Activated T-cell treated with anti-CD3 and anti-CD28 coated beads, Interleukin-2, amount 50 U/mL, for 4 hours (primary cell): ENCODE data around the gene RTN4IP1. TPM values are rescaled to one million over a fixed set of nuclear protein-coding genes. Genes with fewer than 3 reads are reported as not detected.
"Not testable (repeated sequence)": the region's sequence is repeated elsewhere in the genome, so short reads cannot be mapped to it uniquely, and the experiment has no call there.

Experiments
- ATAC-seq, 2 donors: fragments of 200-7000 bp; cut with Tn5 transposase; one replicate each; pipeline ENCODE4 v1.10.0; 2021
- DNase-seq: peaks from one replicate; pipeline ENCODE4 v3.0.0-alpha.2; 2020
- H3K27me3 Mint-ChIP-seq: one replicate; pipeline ENCODE4 v1.8.0; 2021; ENCODE audit warnings: low read depth, mixed read lengths
- H3K36me3 Mint-ChIP-seq: one replicate; pipeline ENCODE4 v1.8.0; 2022; ENCODE audit warnings: mixed read lengths; ENCODE audit not compliant: insufficient read depth
- H3K4me1 Mint-ChIP-seq: one replicate; pipeline ENCODE4 v1.8.0; 2021; ENCODE audit warnings: low read depth, mixed read lengths
- H3K4me3 Mint-ChIP-seq: one replicate; pipeline ENCODE4 v1.8.0; 2021; ENCODE audit warnings: mild to moderate bottlenecking, moderate library complexity, mixed read lengths
- H3K9me3 Mint-ChIP-seq: one replicate; pipeline ENCODE4 v1.8.0; 2021; ENCODE audit warnings: mixed read lengths
- total RNA-seq, 3 donors: library from RNA; stranded (reverse); gene quantifications; one replicate each; pipeline ENCODE4 v1.2.1, GENCODE V29; 2021

Gene RTN4IP1
- total RNA-seq, 3 donors from 2014 or later = 8.4 to 8.6 (median 8.5) TPM

DNA sequence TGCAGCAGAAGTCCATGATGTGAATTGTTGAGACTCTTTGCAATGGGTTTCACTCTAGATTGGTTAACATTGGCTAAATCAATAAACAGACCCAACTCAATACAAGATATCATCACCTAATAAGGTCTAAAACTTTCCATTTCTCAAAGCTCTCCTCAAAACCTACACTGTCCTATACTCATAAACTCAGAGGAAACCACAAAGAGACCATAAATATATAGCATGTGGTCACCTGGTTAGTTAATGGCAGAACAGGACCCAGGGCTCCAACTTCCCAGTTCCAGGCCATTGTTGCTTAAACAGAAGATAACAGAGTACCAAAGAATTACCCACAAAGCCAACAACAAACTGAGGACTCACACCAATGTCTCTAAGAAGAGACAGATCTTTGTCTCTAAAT, 12.0 kb downstream of the RTN4IP1 start:
- DNase-seq (no peak), ATAC-seq (no peak)
- peaks cover 27% of the 10 kb centered on the region for H3K36me3 Mint-ChIP-seq
- H3K9me3 Mint-ChIP-seq = no peaks in the 10 kb centered on the region
- H3K4me3 Mint-ChIP-seq = no peak overlapping the region
- H3K27me3 Mint-ChIP-seq = no peaks in the 10 kb centered on the region
- H3K4me1 Mint-ChIP-seq = peaks cover 17% of the 10 kb centered on the region

DNA sequence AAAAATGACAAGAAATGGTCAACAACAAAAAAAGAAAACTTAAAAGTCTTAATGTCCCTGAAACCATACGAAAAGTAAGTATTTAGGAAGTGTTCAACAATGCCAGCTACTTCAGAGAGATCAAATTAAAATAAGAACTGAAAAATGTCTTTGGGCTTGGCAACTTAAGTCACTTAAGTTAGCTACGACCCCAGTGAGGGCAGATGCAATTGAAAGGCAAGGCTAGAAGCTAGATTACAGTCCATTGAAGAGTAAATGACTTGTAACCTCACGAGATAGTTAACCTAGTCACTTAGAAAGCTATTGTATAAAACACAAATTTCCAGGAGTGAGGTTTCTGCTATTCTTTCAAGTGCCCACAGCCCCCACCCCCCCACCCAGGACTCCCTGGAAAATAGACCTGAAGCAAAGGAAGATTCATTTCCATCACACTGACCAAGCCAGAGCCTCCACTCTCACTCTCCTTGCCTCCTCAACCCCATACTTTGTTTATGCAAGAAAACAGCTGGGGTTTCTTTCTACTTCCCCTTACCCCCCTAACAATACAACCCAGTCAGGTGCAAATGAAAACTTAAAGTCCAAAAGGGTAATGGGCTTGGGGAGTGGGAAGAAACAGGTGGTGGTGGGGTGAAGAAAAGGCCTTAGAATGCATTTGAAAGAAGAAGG, 14.6 kb downstream of the RTN4IP1 start:
- Mint-ChIP-seq H3K4me1 (peaks cover 17% of the 10 kb centered on the region), H3K4me3 (no peak overlapping the region), H3K27me3 (no peaks in the 10 kb centered on the region), H3K36me3 (peaks cover 23% of the 10 kb centered on the region), H3K9me3 (no peaks in the 10 kb centered on the region)
- DNase-seq (no peak), ATAC-seq (no peak)

DNA sequence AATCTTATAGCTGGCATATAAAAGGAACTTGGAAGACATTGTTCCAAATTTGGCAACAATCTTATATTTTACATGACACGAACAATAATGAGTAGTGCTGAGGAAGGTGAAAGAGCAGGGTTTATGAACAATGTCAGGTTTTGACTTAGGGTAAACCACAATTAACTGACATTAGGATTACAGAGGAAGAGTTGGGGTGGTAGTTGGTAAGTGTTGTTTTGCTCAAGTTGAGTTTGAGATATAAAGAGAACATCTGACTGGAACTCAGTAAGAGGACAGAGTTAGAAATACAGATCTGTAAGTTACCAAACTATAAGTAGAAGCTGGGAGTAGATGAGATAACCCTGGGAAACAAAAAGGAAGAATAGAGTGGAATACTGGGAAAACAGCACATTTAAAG, 15.1 kb downstream of the RTN4IP1 start:
- Mint-ChIP-seq H3K4me1 (peaks cover 18% of the 10 kb centered on the region), H3K9me3 (no peaks in the 10 kb centered on the region), H3K27me3 (no peaks in the 10 kb centered on the region), H3K36me3 (peaks cover 25% of the 10 kb centered on the region), H3K4me3 (no peak overlapping the region)
- DNase-seq = no peak
- no peak for ATAC-seq

DNA sequence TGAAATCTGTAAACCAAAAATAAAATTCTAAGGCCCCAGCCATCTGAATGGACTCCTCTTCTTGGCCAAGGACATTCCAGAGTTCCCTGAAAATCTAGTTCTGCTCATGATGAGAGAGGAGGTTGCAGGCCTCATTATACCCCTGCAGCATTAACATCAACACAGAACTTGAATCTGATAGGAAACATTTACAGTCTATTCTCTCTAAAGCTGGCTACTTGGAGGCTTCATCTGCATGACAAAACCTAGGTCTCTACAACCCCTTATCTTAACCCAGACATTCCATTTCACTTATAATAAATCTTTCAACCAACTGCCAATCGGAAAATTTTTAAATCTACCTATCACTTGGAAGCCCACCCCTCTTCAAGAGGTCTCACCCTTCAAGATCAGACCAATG, 15.7 kb downstream of the RTN4IP1 start:
- DNase-seq (no peak), ATAC-seq (no peak)
- no peaks in the 10 kb centered on the region for H3K9me3 Mint-ChIP-seq
- peaks cover 18% of the 10 kb centered on the region for H3K4me1 Mint-ChIP-seq
- no peaks in the 10 kb centered on the region for H3K27me3 Mint-ChIP-seq
- peaks cover 25% of the 10 kb centered on the region for H3K36me3 Mint-ChIP-seq
- no peak overlapping the region for H3K4me3 Mint-ChIP-seq

DNA sequence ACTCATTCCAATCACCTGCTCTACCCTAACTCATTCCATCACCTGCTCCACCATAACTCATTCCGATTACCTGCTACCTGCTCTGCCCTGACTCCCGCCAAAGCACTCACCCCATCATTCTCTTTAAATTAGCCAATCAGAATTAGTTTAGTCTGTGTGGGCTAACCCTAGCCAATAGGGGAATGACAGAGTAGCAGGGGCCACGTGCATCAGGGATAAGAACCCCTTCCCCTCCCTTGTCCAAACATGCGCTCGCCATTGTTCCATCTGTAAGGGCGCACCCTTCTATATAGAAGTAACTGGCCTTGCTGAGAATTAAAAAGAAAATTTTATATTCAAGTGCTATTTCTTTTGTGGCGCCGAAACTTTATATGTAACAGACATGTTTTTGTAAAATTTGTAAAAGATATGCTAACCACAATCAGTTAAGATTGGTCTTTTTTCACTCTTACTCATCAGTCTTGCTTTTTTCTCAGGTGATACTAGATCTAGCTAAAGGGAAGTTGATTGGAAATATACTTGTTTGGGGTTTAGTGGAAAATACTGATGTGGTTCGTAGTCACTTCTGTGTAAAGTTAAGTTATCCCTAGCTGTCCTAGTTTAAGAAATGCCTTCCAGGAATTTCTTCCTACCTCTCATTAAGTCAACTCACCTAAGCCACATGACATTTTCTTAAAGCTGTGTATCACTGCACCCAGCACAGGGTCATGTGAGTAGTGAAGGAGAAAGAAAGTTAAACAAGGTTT, 16.5 kb downstream of the RTN4IP1 start:
- H3K36me3 Mint-ChIP-seq = peaks cover 21% of the 10 kb centered on the region
- DNase-seq (no peak), ATAC-seq (peak in 1 of 2 donors; percentile 27)
- no peak overlapping the region for H3K4me3 Mint-ChIP-seq
- H3K4me1 Mint-ChIP-seq = peaks cover 22% of the 10 kb centered on the region
- H3K27me3 Mint-ChIP-seq = no peaks in the 10 kb centered on the region
- H3K9me3 Mint-ChIP-seq = no peaks in the 10 kb centered on the region

DNA sequence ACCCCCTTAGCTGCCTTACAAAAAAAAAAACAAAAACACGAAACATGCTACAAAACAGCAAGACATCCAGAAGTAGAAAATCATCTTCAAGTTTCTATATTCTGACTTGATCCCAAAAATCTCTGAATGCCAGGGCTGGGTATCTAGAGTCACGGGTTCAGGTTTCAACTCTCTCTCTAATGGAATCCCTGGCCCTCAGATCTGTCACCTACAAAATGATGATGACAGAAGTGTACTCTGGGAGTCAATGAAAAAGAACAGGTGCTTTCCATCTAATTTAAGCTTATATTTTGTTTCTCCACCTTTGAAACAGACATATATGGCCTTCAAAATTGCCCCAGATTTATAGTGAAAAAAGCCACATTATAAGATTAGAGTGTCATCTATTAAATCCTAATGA, 18.3 kb downstream of the RTN4IP1 start:
- ATAC-seq (no peak), DNase-seq (no peak)
- H3K4me1 Mint-ChIP-seq = peaks cover 22% of the 10 kb centered on the region

DNA sequence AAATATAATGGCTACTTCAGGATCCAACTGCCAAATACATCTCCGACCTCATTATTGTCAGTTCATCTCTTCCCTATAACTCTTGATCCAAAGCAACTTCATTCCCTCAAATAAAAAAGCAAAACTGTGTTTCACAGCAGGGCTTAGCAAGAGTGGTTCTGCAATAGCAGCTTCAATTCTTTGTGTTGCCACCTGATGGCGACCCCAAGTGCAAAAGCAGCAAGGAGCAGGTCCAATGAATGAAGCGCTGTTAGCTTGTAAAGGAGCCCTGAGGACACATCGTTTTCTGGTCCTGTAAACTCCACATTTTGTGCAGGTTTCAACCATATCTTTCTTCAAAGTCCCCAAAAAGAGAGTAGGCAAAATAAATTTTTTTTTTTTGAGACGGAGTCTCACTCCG, 19.6 kb downstream of the RTN4IP1 start:
- Mint-ChIP-seq H3K36me3 (peaks cover 18% of the 10 kb centered on the region), H3K27me3 (no peaks in the 10 kb centered on the region), H3K9me3 (no peaks in the 10 kb centered on the region), H3K4me1 (peaks cover 22% of the 10 kb centered on the region), H3K4me3 (no peak overlapping the region)
- ATAC-seq (no peak), DNase-seq (no peak)

More for the DNA sequence above, 18.3 kb downstream of the RTN4IP1 start:
- peaks cover 18% of the 10 kb centered on the region for H3K36me3 Mint-ChIP-seq
- H3K4me3 Mint-ChIP-seq = no peak overlapping the region
- no peaks in the 10 kb centered on the region for H3K27me3 Mint-ChIP-seq
- H3K9me3 Mint-ChIP-seq = no peaks in the 10 kb centered on the region

DNA sequence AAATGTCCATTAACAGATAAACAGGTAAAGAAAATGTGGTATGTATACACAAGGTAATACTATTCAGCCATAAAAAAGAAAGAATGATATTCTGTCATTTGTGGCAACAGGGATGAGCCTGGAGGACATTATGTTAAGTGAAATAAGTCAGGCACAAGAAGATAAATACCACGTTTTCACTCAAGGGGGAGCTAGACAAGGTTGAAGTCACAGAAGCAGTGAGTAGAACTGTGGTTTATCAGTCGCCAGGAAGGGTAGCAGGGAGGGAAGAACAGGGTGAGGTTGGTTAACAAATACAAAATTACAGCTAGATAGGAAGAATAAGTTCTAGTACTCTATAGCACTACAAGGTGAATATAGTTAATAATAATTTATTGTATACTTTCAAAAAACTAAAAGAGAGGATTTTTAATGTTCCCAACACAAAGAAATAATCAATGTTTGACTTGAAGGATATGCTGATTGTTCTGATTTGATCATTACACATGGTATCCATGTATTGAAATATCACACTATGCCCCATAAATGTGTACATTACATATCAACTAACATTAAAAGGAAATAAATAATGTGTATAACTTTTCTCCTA, 21.1 kb downstream of the RTN4IP1 start:
- H3K4me1 Mint-ChIP-seq = peaks cover 11% of the 10 kb centered on the region
- peaks cover 9% of the 10 kb centered on the region for H3K36me3 Mint-ChIP-seq
- peak; percentile 58 to 80 for ATAC-seq
- H3K9me3 Mint-ChIP-seq = no peaks in the 10 kb centered on the region
- H3K27me3 Mint-ChIP-seq = no peaks in the 10 kb centered on the region
- no peak overlapping the region for H3K4me3 Mint-ChIP-seq
- DNase-seq = no peak

DNA sequence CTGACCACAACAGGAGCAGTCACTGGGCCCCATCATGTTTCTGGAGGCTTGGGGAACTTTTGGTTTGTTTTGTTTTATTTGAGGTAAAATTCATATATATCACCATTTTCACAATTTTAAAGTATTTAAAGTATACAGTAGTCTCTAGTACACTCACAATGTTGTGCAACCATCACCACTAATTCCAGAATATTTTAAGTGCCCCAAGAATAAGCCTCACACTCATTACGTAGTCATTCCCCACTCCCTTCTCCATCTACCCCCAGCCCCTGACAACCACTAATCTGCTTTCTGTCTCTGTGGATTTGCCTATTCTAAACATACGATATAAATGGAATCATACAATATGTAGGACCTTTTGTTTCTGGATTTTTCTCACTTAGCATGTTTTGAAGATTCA, 29.0 kb downstream of the RTN4IP1 start:
- no peak overlapping the region for H3K4me3 Mint-ChIP-seq
- no peaks in the 10 kb centered on the region for H3K4me1 Mint-ChIP-seq
- peaks cover 3% of the 10 kb centered on the region for H3K9me3 Mint-ChIP-seq
- ATAC-seq = no peak
- peaks cover 16% of the 10 kb centered on the region for H3K36me3 Mint-ChIP-seq
- no peaks in the 10 kb centered on the region for H3K27me3 Mint-ChIP-seq
- DNase-seq = no peak

DNA sequence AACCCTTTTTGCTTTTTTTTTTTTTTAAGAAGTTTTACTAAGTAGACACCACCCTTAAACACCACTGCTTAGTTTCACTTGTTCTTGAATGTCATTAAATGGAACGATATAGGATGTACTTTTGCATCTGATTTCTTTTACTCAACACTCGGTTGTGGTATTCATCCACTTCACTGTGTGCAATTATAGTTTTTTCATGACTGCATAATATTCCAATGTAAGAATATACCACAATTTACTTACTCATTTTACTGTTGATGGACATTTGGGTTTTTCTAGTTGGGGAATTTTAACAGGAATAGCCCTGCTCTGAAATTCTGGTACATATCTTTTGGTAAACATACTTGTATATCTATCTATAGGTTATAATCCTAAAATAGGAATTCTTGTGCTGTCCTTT, 29.9 kb downstream of the RTN4IP1 start:
- Mint-ChIP-seq H3K9me3 (peaks cover 3% of the 10 kb centered on the region), H3K4me3 (no peak overlapping the region), H3K27me3 (no peaks in the 10 kb centered on the region), H3K36me3 (peaks cover 16% of the 10 kb centered on the region), H3K4me1 (no peaks in the 10 kb centered on the region)
- ATAC-seq (no peak), DNase-seq (no peak)

DNA sequence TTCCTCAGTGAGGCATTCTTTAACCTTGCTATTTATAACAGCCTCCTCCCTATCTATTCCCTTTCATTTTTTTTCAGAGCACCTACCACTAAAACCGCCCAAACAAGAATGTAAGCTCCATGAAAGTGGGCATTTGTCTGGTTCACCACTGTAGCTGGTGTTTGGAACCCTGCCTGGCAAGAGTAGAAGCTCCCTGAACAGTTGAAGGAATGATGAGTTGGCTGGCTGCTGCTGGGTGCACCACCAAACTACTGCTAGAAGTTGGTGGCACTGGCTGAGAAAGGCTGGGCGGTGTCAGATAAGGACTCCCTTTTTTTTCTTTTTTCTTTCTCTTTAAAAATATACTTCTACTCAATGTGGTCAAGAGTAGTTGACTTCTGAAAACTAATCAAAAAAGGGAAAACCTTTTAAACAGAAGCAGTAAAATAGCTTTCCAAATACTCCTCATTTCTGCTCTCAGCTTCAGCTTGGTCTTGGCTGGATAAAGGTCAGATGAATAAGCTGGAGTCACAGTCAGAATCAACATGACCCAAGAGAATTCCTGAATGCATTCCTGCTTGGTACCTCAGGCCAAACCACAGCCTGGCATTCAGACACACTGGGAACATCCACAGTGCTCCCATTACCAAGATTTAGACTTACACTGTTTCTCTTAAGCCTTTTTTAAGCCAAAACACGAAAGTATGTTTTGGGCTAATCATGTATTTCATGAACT, 38.0 kb downstream of the RTN4IP1 start:
- H3K36me3 Mint-ChIP-seq = peaks cover 21% of the 10 kb centered on the region
- no peak overlapping the region for H3K4me3 Mint-ChIP-seq
- no peaks in the 10 kb centered on the region for H3K9me3 Mint-ChIP-seq
- DNase-seq (no peak), ATAC-seq (no peak)
- no peaks in the 10 kb centered on the region for H3K27me3 Mint-ChIP-seq
- no peaks in the 10 kb centered on the region for H3K4me1 Mint-ChIP-seq

DNA sequence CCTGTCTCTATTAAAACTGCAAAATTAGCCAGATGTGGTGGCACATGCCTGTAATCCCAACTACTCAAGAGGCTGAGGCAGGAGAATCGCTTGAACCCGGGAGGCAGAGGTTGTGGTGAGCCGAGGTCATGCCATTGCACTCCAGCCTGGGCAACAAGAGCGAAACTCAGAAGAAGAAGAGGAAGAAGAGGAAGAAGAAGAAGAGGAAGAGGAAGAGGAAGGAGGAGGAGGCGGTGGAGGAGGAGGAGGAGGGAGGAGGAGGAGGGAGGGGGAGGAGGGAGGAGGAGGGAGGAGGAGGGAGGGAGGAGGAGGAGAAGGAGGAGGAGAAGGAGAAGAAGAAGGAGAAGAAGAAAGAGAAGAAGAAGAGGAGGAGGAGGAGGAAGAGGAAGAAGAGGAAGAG, 40.4 kb downstream of the RTN4IP1 start:
- H3K4me1 Mint-ChIP-seq = not testable (repeated sequence)

DNA sequence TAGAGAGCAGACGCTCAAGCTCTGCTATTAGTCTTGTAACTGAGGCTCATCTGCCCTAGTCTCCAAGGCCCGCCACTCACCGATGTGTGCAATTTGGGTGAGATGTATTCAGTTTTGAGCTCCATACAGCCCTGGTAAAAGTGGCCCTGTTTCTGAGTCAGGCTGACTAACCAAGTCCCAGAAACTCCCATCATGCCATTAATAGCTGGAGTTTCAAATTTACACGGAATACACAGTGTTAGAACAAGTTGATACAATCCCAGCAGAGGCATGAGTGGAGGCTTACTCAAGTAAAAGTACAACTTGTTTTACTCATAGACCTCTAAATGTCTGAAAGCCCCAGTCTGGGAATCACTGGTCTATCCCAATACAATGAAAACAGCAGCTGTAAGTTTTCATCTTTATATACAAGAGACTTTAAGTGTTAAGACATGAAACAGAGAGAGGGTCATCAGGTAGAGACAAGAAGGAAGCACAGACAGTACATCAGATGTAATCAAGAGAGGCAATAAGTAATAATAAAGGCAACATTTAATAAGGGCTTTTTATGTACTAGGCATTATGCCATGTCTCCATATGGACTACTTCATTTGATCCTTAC, 42.4 kb downstream of the RTN4IP1 start:
- Mint-ChIP-seq H3K36me3 (peaks cover 24% of the 10 kb centered on the region), H3K4me3 (no peak overlapping the region), H3K27me3 (no peaks in the 10 kb centered on the region), H3K9me3 (no peaks in the 10 kb centered on the region), H3K4me1 (no peaks in the 10 kb centered on the region)
- no peak for DNase-seq
- no peak for ATAC-seq

More for the DNA sequence above, 40.4 kb downstream of the RTN4IP1 start:
- H3K36me3 Mint-ChIP-seq = peaks cover 24% of the 10 kb centered on the region
- DNase-seq, ATAC-seq, H3K27me3 Mint-ChIP-seq, H3K4me3 Mint-ChIP-seq, H3K9me3 Mint-ChIP-seq: not testable (repeated sequence)

DNA sequence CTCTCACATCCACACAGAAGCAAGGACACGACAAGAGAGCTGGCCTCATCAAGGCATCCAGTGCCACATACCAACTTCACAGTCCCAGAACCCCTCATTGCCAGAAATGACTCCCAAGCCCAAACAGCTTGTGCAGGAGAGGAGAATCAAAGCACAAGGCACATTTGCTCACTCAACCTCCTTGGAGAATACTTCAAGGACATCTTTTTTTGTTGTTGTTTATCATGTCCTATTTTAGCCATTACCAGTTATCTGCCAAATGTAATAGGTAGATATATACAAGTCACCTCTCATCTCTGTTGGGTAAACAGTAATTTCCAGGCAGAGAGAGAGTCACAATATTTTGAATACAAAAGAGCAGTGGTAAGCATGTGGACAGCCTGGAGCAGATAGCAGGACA, 47.8 kb downstream of the RTN4IP1 start:
- Mint-ChIP-seq H3K27me3 (no peaks in the 10 kb centered on the region), H3K36me3 (peaks cover 15% of the 10 kb centered on the region), H3K4me1 (no peaks in the 10 kb centered on the region), H3K9me3 (no peaks in the 10 kb centered on the region), H3K4me3 (no peak overlapping the region)
- DNase-seq (no peak), ATAC-seq (no peak)
